HG02763 (cell line): Measurements from ENCODE around the gene MLN.

Experiments used
- ATAC-seq: cut with Tn5 transposase; IDR thresholded peaks from one replicate; pipeline ENCODE4 v1.9.1; 2021; ENCODE audit warnings: mild to moderate bottlenecking, moderate library complexity; ENCODE audit not compliant: unreplicated experiment

MLN gene

DNA sequence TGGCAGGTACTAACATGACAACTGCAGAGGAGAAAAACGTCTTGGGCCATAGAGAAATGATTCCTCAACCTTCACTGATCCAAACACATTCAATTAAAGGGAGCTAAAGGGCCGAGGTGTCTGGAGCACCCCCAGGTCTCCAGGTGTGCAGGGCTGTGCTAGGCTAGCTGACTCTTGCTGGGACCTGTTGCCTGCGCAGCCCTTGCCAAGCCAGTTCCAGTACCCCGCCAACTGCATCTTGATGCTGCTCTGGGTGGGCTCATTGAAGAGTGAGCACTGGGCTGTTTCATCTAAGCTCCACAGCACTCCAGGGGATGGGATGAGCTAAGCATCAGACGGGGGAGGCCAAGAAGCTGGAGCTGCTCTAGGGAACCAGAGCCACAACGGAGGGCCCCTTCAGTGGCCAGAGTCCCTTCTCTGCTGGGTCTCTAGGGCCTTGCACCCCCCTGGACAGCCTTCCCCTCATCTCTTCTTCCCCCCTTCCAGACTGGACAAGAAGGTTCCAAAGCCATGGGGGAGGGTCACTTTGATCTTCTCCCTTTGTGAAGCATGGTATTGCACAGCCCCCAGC, 30.8 kb downstream of the MLN start:
- ATAC-seq: no peak

DNA sequence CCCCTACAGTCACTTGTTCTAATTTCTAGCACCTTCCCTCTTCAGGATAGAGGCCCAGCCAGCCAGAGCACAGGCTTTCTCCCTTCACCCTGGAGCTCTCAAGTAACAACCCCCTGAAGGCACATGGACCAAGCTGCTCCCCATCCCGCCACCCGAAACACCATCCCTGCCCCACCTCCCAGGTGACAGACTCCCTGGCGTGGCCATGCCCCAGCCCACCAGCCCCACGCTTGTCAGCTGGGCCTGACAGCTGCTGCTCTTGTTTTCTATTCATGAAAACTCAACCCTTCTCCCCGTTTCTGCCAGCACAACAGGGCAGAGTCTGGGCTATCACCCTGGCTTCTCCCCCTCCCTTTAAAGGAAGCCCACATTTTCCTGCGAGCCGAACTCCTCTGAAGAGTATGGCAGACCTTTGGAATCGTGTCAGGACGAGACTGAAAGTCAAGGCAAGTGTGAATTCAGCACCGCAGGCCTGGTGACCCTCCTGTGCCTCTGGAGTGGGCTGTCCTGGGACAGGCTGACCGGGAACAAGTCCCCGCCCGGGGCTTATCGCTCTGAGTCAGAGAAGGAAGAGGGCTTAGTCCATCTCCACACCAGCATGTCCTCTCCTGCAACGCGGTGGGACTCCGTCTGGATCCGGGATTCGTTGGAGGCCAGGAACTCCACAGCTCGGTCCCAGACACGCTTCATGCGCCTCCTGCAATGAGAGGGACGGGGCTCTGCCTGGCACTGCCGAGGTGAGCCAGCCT, 31.5 kb downstream of the MLN start:
- ATAC-seq: no peak

DNA sequence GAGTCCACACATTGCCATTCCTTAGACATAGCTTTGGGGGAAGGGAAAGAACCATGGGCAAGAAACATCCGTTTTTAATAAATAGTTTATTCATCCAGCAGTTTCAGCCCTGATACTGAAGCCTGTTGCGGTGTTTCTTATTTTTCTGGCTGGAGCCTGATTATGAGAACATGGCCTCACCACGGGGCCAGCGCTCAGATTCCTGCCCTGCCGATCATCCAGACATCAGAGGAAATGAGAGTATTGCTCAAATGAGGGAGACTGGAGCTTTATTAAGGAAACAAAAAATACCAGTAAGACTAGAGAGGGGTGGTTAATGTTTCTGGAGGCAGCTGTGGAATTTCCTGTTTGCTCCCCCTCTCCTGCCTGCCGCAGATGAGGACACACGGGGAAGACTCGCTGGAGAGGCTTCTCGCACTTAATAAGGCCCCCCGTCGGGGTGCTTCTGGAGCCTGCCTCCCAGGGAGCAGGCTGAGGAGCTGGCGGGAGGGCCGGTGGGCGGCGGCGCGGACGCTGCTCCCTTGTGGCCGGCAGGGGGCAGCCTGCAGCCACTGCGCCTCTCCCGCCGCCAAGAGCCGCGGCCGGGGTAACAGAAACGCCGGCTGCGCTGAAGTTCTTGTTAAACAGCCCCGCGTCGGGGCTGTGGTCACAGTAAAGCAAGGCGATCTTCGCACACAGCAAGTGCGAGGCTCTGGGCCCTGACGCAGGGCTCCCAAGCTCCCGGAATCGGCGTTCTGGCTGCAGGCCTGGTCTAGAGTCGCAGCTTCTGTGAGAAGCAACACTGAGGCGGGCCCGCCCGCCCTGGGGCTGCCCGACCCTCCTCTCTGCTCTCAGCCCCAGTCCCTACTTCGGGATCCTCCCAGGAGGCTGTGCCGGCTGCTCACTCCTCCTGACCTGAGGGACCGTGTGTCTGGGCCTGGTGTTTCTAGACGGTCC, 32.4 kb downstream of the MLN start:
- ATAC-seq: no peak

DNA sequence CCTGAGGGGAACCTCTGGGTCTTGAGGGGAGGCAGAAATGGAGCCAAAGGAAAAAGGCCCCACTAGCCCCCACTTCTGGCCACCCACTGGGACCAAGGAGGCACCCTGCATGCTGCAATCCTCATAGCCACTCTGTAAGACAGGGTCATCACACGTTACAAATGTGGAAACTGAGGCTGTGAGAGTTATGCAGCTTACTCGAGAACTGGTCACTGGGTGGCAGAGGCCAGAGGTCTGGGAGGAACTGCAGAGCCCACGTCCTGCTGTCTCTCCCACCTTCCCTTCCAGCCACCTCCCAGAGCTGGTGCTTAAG, 33.0 kb downstream of the MLN start:
- no peak for ATAC-seq

DNA sequence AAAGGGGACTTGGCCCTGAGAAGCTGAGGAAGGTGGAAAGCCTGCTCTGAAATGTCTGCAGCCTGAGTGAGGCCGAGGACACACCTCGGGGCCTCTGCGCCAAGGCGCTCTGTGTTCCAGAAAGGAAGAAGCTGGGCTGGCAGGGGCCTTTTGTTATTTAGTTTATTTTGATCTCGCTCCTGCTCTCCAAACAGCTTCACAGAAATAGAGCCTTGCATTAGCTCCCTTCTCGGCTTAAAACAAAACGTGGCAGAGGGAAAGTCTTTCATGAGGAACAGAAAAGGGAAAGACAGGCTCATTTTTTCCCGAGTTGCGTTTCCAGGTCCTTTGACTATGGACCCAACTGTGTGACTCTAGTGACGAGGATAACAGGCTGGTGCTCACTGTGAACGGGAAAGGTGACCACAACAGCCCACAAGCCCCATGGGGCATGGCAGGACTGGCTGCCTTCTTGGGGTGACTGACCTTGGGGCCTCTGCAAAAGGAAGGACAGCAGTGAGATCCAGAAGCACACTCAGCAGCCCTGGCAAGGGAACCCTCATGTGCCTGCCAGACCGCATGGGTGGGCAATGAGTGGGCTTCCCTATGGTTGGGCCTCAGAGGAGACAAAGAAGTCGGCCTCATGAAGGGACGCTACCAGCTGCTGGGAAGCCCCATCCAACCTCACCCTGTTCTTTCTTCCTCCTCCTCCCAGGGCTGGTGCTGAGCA, 33.5 kb downstream of the MLN start:
- no peak for ATAC-seq

DNA sequence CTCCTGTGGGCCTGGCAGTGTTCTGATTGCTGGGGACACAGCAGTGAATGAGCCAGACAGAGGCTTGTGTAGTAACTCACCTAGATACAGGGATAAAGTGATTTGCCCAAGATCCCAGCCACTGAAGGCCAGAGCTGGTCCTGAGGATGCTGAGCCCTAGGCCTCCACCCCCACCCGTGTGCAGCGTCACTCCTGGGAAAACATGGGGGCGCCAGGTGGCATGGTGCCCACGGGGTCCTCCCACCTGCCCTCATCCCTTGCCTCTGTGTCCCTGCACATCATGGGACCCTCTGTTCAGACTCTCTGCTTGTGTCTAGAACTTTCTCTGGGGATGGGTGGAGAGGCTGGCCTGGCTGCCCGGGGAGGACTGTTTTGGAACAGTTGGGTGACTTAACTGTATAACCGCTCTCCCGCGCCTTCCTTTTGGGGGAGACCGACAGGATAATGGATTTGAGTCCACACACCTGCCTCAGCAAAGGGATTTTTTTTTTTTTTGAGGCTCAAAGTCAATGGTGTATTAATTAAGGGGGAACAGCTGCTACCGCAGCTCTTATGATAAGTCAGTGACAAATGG, 34.5 kb downstream of the MLN start:
- no peak for ATAC-seq

DNA sequence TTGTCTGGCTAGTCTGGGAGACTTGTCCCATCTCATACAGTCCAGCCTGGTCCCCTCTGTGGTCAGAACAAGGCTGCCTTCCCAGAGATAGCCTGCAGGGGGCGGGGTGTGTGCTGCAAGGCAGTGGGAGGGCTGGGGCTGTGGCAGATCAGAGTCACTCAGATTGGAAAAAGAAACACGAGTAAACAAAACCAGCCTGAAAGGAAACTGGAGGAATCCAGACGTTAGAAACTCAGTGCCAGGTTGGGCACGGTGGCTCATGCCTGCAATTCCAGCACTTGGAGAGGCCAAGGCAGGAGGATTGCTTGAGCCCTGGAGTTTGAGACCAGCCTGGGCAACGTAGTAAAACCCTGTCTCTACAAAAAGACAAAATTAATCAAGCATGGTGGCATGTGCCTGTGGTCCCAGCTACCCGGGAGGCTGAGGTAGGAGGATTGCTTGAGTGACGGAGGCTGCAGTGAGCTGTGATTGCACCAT, 35.1 kb downstream of the MLN start:
- no peak for ATAC-seq

DNA sequence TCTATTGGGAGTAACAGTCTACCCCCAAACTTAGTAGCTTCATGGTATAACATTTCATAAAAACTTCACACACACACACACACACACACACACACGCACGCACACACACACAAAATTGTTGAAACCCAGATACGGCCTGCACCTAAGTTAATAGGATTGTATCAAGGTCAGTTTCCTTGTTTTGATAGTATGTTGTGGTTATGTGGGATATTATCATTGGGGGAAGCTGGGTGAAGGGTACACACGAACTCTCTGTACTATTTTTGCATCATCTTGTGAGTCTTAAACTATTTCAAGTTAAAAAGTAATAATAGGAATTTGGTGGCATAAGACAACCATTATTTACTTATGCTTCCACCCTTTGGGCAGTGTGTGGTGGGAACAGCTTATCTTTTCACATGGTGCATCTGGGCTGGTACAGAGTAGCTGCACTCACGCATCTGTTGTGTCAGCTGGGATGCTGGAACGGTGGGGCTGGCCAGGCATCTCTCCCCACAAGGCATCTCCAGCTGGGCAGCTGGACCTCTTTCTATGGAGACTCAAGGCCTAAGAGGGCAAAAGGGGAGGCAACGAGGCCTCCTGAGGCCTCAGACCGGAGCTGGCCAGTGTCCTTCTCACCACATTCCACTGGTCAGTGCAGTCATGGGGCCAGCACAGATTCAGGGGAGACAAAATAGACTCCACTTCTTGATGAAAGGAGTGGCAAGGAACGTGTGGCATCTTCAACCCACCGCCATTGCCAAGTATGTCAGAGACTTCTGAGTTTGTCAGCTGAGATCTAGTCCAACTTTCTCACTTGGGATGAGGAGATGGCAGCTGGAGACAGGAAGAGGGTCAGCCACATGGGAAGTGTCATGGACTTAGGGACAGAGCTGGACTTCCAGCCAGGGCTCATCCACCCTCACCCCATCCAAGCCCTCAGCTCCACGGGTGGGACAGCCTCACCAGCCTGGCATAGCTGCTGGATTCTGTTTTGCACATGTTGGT, 36.6 kb downstream of the MLN start:
- ATAC-seq: no peak

DNA sequence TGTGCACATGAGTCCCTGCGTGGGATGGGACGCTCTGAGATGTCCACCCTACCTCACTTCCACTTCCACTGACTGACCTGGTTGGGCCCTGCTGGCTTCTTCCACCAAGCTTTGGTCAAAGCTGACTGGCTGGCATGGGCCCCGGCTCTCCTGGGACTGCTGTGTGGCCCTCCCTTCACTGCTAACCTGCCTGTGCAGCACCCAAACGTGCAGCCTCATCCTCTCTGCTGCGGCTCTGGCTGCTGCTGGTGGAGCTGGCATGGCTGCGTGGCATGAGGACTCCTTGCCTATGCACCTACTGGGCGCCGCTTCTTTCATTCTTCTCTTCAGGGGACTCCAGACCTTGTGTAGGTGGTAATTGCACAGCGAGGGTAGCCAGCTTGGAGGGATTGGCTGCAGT, 38.4 kb downstream of the MLN start:
- no peak for ATAC-seq

DNA sequence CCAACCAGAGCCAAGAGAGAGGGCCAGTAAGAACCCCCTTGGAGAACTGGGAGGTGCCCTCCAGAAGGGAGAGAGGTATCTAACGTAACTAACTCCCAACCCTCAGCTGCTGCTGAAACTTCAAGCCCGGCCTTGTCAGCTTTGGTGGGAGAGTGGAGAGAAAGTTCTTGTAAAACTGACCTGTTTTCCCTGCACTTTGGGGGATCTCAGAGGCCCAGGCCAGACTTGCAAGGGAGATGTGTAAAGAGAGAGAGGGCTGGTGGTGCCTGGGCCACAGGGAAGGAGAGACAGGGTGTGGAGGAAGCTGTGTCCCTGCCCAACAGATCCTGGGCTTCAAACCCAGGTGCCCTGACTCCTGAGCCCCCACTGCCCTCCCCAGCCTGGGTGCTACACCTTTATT, 39.8 kb downstream of the MLN start:
- ATAC-seq: no peak

DNA sequence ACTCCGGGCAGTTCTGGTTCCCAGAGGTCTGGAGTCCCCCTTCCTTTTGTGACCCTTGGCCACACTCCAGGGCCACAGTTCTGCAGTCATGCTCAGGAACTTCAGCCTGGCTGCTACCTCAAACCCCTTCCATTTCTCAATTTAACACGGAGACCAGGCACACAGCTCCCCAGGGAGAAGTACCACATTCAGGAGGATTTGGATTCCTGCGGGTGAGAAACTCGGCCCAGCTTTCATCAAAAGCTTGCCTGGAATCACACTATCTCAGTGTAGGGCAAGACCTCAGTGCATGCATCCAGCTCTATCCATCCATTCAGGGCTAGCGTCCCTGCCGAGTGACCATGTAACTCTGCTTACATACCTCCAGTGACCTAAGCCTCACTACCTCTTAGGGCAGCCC, 40.3 kb downstream of the MLN start:
- no peak for ATAC-seq

DNA sequence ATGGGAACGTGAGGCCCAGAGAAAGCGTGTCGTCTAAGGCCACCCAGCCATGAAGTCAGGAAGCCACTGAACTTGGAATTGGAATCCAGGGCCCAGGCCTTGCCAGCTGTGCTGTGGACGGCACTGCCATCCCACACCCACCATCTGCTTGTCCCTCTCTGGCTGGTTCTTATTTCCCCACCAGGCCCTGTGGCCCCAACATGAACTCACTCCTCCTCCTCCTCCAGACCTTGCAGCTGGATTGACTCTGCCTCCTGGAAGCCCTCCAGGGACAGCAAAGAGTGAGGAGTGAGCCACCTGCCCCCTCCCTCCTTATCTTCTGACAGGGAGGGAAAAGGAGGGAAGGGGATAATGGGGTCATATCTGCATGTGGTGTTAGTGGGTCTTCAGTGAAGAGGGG, 41.1 kb downstream of the MLN start:
- ATAC-seq: no peak

DNA sequence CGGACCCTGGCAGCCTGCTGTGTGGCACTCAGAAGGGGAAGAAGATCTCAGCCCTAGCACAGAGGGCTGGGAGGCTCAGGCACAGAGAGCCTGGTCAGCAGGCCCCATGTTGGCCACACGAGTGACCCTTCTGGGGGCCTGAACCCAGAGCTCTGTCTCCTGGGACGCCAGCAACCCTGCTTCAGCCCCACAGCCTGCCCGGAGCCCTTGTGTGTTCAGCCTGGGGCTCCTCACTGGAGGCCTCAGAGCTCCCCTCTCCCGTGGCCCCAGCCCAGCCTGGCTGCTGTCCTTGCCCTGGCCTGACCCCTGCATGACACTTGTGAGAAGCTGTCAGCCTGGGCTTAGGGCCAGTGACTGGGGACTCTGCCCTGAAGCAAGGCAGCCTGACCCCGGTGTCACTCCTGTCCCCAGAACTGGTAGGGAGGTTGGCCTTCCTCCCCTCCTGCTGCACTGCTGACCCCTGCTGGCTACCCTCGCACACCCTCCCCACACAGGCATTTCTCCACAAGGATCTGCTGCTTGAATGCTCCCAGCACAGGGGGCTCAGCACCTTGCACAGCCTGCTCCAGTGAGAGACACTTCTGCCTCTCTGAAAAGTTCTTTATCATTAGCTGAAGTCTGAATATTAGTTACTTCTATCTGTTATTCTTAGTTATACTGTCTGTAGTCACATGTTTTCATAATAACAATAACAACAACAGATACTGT, 41.7 kb downstream of the MLN start:
- no peak for ATAC-seq

DNA sequence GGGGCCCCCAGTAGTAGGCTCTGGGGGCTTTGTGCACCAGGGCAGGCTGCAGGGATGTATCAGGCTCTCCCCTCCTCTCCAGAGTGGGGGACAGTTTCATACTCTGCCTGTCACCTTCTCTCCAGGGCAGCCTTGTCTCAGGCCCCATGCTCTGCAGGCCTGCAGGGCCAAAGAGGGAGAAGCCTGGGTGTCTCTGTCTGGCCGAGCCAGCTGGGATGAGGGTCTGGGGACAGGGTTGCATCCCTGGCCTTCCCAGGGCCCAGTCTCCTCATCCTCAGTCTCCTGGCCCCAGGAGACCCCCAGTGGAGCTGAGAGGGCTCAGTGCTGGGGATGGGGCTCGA, 42.3 kb downstream of the MLN start:
- ATAC-seq: no peak

DNA sequence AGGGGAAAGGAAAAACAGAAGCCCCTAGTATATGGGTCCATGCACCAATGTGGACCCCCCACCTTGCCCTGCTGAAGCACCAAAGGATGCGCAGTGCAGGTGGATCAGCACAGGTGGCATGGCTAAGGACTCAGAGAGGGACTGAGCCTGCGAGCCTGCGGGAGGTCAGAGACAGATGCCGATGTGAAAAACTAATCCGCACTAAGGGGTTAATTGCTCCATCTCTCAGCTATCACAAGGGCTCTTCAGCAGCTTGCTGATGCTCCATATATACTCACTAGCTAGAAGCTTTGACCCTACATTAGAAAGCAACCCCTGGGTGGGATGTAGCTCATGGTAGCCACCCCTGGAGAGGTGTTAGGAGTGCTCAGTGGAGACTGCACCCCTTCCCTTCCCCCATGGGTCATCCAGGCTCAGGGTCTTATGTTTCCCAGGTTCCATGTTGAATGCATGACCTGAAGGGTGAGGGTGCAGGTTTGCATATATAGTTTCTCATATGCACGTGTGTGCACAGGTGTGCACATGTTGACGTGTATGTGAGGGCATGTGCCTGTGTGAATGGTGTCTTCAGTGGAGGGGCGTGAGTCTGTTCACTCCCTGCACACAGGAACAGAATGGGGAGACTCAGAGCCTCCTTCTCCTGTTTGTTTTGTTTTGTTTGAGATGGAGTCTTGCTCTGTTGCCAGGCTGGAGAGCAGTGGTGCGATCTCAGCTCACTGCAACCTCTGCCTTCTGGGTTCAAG, 43.7 kb downstream of the MLN start:
- no peak for ATAC-seq

DNA sequence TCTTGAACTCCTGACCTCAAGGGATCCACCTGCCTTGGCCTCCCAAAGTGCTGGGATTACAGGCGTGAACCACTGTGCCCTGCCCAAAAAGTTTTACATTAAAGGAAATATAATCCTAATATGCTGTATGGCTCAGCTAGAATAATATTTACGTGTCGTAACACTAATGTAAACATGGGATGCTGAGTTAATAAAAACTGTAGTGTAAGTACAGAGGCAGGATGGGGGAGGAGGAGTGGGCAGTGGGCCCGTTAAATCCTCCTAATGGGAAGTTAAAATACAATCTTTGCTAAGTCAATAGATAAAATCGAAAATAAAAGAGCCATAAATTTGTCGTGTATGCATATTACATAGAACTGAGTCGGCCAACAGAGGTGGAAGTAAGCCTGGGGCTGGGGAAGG, 45.0 kb downstream of the MLN start:
- no peak for ATAC-seq

DNA sequence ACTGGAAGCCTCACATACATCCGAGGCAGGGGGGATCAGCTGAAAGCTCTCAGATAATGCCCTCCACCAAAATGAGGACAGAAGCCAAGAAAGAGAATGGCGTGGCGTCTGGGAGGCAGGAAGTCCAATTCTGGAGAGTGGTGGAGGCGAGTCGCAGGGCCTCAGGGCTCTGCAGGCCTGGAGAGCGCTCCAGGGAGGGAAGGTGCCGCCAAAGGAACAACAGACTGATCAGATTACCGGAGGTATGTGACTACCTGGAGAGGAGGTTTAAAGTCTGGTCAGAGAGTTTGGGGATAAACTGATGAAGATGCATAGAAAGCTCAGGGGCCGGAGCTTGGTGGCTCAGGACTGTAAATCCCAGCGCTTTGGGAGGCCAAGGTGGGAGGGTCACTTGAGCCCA, 45.9 kb downstream of the MLN start:
- ATAC-seq: no peak

DNA sequence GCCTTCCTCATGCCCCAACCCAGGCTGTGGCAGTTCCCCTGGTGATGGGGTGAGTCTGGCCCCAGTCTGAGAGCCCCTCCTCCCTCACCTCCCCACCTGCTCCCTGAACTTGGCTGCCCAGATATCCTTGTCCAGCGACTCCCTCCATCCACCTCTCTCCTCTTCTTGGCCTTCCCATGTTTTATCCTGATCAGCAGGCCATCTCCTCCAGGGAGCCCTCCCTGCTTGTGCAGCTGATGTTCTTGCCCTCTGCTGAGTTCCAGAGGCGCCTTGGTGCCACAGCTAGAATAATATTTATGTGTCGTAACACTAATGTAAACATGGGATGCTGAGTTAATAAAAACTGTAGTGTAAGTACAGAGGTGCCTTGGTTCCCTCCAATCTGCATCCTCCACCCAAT, 46.7 kb downstream of the MLN start:
- no peak for ATAC-seq
